H9 (cell line): Measurements from ENCODE around the gene CCDC51. TPM values are rescaled to one million over a fixed set of nuclear protein-coding genes. Genes with fewer than 3 reads are reported as not detected.
A peak's percentile ranks its signal among the peaks of the same experiment; 100 is the strongest.

ENCODE experiments used
- DNase-seq: peaks from one replicate; pipeline ENCODE4 v3.0.0-alpha.2; 2017
- H2AFZ ChIP-seq: one replicate; pipeline ENCODE4 v1.6.1; 2013; ENCODE audit warnings: mild to moderate bottlenecking, low read length, control low read depth, moderate library complexity
- H2AK5ac ChIP-seq: 2 replicates; pipeline ENCODE4 v1.6.1; 2013; ENCODE audit warnings: low read length, control low read depth, mixed read lengths; ENCODE audit not compliant: insufficient read length
- H2BK120ac ChIP-seq: one replicate; pipeline ENCODE4 v1.6.1; 2013; ENCODE audit warnings: low read depth, mild to moderate bottlenecking, low read length, control low read depth, inconsistent platforms; ENCODE audit not compliant: poor library complexity, severe bottlenecking
- H2BK12ac ChIP-seq: 2 replicates; pipeline ENCODE4 v1.6.1; 2013; ENCODE audit warnings: low read length, control low read depth, mixed read lengths, low read depth; ENCODE audit not compliant: insufficient read length
- H2BK15ac ChIP-seq: 2 replicates; pipeline ENCODE4 v1.6.1; 2013; ENCODE audit warnings: low read depth, low read length, control low read depth
- H2BK20ac ChIP-seq: one replicate; pipeline ENCODE4 v1.6.1; 2013; ENCODE audit warnings: low read depth, mild to moderate bottlenecking, low read length, control low read depth, inconsistent platforms; ENCODE audit not compliant: poor library complexity, severe bottlenecking
- H2BK5ac ChIP-seq: 2 replicates; pipeline ENCODE4 v1.6.1; 2013; ENCODE audit warnings: low read length, control low read depth, mixed read lengths; ENCODE audit not compliant: insufficient read length
- H3K14ac ChIP-seq: 2 replicates; pipeline ENCODE4 v1.6.1; 2013; ENCODE audit warnings: low read length, control low read depth; ENCODE audit not compliant: insufficient read depth
- H3K18ac ChIP-seq: 2 replicates; pipeline ENCODE4 v1.6.1; 2013; ENCODE audit warnings: low read depth, mild to moderate bottlenecking, mixed read lengths, low read length, control low read depth; ENCODE audit not compliant: insufficient read length
- H3K23ac ChIP-seq: 2 replicates; pipeline ENCODE4 v1.6.1; 2013; ENCODE audit warnings: low read length, control low read depth, mixed read lengths, low read depth; ENCODE audit not compliant: insufficient read length
- H3K23me2 ChIP-seq: 2 replicates; pipeline ENCODE4 v1.6.1; 2013; ENCODE audit warnings: low read depth, mild to moderate bottlenecking, mixed read lengths, low read length, control low read depth; ENCODE audit not compliant: insufficient read length, poor library complexity, severe bottlenecking
- H3K27ac ChIP-seq: 2 replicates; pipeline ENCODE4 v1.5.1; 2013; ENCODE audit warnings: low read length, control low read depth, mixed read lengths, low read depth; ENCODE audit not compliant: insufficient read length
- H3K27me3 ChIP-seq: 2 replicates; pipeline ENCODE4 v1.6.1; 2013; ENCODE audit warnings: low read length, control low read depth, inconsistent platforms; ENCODE audit not compliant: insufficient read depth
- H3K4ac ChIP-seq: 2 replicates; pipeline ENCODE4 v1.6.1; 2013; ENCODE audit warnings: low read depth, mild to moderate bottlenecking, control low read depth, inconsistent platforms, low read length, moderate library complexity
- H3K4me1 ChIP-seq: 2 replicates; pipeline ENCODE4 v1.6.1; 2013; ENCODE audit warnings: low read length, control low read depth, inconsistent platforms; ENCODE audit not compliant: insufficient read depth
- H3K4me2 ChIP-seq: 2 replicates; pipeline ENCODE4 v1.6.1; 2013; ENCODE audit warnings: low read length, control low read depth, mixed read lengths; ENCODE audit not compliant: insufficient read length, insufficient read depth
- H3K56ac ChIP-seq: 2 replicates; pipeline ENCODE4 v1.6.1; 2013; ENCODE audit warnings: low read depth, mild to moderate bottlenecking, mixed read lengths, low read length, control low read depth; ENCODE audit not compliant: insufficient read length
- H3K79me1 ChIP-seq: 2 replicates; pipeline ENCODE4 v1.6.1; 2013; ENCODE audit warnings: low read depth, mild to moderate bottlenecking, moderate library complexity, low read length, control low read depth, inconsistent platforms; ENCODE audit not compliant: insufficient read depth, poor library complexity, severe bottlenecking
- H3K79me2 ChIP-seq: 2 replicates; pipeline ENCODE4 v1.6.1; 2013; ENCODE audit warnings: low read length, control low read depth, inconsistent platforms; ENCODE audit not compliant: insufficient read depth
- H3K9ac ChIP-seq: 2 replicates; pipeline ENCODE4 v1.6.1; 2013; ENCODE audit warnings: low read length, control low read depth, mixed read lengths; ENCODE audit not compliant: insufficient read length; ENCODE audit errors: extremely low read depth
- H3K9me3 ChIP-seq: one replicate; pipeline ENCODE4 v1.6.1; 2013; ENCODE audit warnings: low read depth, low read length, inconsistent platforms; ENCODE audit not compliant: control insufficient read depth
- H3T11ph ChIP-seq: one replicate; pipeline ENCODE4 v1.6.1; 2013; ENCODE audit warnings: mild to moderate bottlenecking, low read length, control low read depth, inconsistent platforms
- H4K20me1 ChIP-seq: one replicate; pipeline ENCODE4 v1.6.1; 2013; ENCODE audit not compliant: control insufficient read depth, insufficient read length, insufficient read depth
- H4K5ac ChIP-seq: 2 replicates; pipeline ENCODE4 v1.6.1; 2013; ENCODE audit warnings: low read depth, mild to moderate bottlenecking, mixed read lengths, low read length, control low read depth; ENCODE audit not compliant: insufficient read length
- H4K8ac ChIP-seq: replicated peaks from 2 replicates; pipeline ENCODE4 v1.6.1; 2013; ENCODE audit warnings: low read length, control low read depth, mixed read lengths, low read depth; ENCODE audit not compliant: insufficient read length
- H4K91ac ChIP-seq: 2 replicates; pipeline ENCODE4 v1.6.1; 2013; ENCODE audit warnings: low read depth, mild to moderate bottlenecking, moderate library complexity, mixed read lengths, low read length, control low read depth; ENCODE audit not compliant: insufficient read length
- H3K27ac Mint-ChIP-seq, 3 experiments: 2 replicates in 2 of 3; 3 replicates in 1 of 3; pipeline ENCODE4 v1.8.0; 2020 to 2021; ENCODE audit warnings: mixed read lengths in 3 of 3, mild to moderate bottlenecking in 1 of 3, moderate library complexity in 1 of 3
- H3K27me3 Mint-ChIP-seq: 2 replicates; pipeline ENCODE4 v1.8.0; 2021; ENCODE audit warnings: low read depth, mild to moderate bottlenecking, moderate library complexity, mixed read lengths
- H3K36me3 Mint-ChIP-seq, 3 experiments: 2 replicates in 2 of 3; 3 replicates in 1 of 3; pipeline ENCODE4 v1.8.0; 2020 to 2021; ENCODE audit warnings: low read depth in 3 of 3, mixed read lengths in 3 of 3; ENCODE audit not compliant: insufficient read depth in 1 of 3
- H3K4me1 Mint-ChIP-seq, 2 experiments: 2 replicates each; pipeline ENCODE4 v1.8.0; 2020; ENCODE audit warnings: mixed read lengths in 2 of 2
- H3K4me3 Mint-ChIP-seq, 2 experiments: 2 replicates in 1 of 2; 3 replicates in 1 of 2; pipeline ENCODE4 v1.8.0; 2020 to 2021; ENCODE audit warnings: mild to moderate bottlenecking in 2 of 2, mixed read lengths in 2 of 2, moderate library complexity in 1 of 2
- H3K9me3 Mint-ChIP-seq, 2 experiments: 2 replicates in 1 of 2; 3 replicates in 1 of 2; pipeline ENCODE4 v1.8.0; 2020; ENCODE audit warnings: mild to moderate bottlenecking in 2 of 2, mixed read lengths in 2 of 2, moderate library complexity in 1 of 2
- CTCF ChIP-seq: fragments of 200-600 bp; sonication (generic); conservative IDR thresholded peaks from 3 replicates; pipeline ENCODE4 v1.8.0; 2021; ENCODE audit warnings: antibody characterized with exemption, mild to moderate bottlenecking
- WGBS: extraction: QIAGEN DNeasy Blood & Tissue Kit; methylation state at CpG from one replicate; pipeline ENCODE4 v1.1.7; 2013; ENCODE audit warnings: missing lambda C conversion rate, low lambda C conversion rate, mixed read lengths; ENCODE audit not compliant: insufficient read length; ENCODE audit errors: extremely low coverage; 5-methylcytosine and 5-hydroxymethylcytosine counted together
- total RNA-seq: library from RNA; stranded (reverse); gene quantifications from 2 replicates; pipeline ENCODE4 v1.2.1, GENCODE V29; 2021

Gene CCDC51
- total RNA-seq, 1 experiment from 2014 or later = 20.0 TPM

- no peak overlapping the region for H3K9ac ChIP-seq
- H3K27ac ChIP-seq = no peak overlapping the region
- H3K36me3 Mint-ChIP-seq = peaks cover 3 to 22% (median 8%) of the 10 kb centered on the region in 3 experiments; a peak in 6 of 7 replicates
- H4K8ac ChIP-seq = no peak overlapping the region
- peaks cover 10% of the 10 kb centered on the region in 2 experiments for H3K4me1 Mint-ChIP-seq
- H2BK15ac ChIP-seq = no peak overlapping the region
- no peak overlapping the region for H2AK5ac ChIP-seq
- no peaks in the 10 kb centered on the region for H3K23me2 ChIP-seq
- no peak overlapping the region for H2AFZ ChIP-seq
- TF ChIP-seq CTCF = no peak
- no peak overlapping the region for H2BK12ac ChIP-seq
- WGBS = no CpG with 5 or more reads among the region's 9 CpGs
- no peaks in the 10 kb centered on the region for H3K9me3 ChIP-seq
- no peak overlapping the region for H3K18ac ChIP-seq
- peak; percentile 22 for DNase-seq
- peaks cover 10% of the 10 kb centered on the region for H3K27me3 Mint-ChIP-seq
- H3K9me3 Mint-ChIP-seq = no peaks in the 10 kb centered on the region
- H3K79me2 ChIP-seq = no peaks in the 10 kb centered on the region
- peak overlapping the region in 1 of 3 experiments; percentile 35; a peak in 1 of 7 replicates for H3K27ac Mint-ChIP-seq
- no peaks in the 10 kb centered on the region for H4K20me1 ChIP-seq
- no peak overlapping the region for H3K23ac ChIP-seq
- no peaks in the 10 kb centered on the region for H3K27me3 ChIP-seq
- H3K14ac ChIP-seq = no peak overlapping the region
- H3K4ac ChIP-seq = no peak overlapping the region
- no peaks in the 10 kb centered on the region for H3K79me1 ChIP-seq
- no peak overlapping the region for H2BK20ac ChIP-seq
- H3K4me3 Mint-ChIP-seq = no peak overlapping the region
- H3K56ac ChIP-seq = no peak overlapping the region
- no peak overlapping the region for H4K91ac ChIP-seq
- H3K4me1 ChIP-seq = 0 out of 2 replicates have a peak, but pooled peaks cover 2% of the 10 kb centered on the region
- no peak overlapping the region for H2BK5ac ChIP-seq
- H4K5ac ChIP-seq = no peak overlapping the region
- no peak overlapping the region for H3K4me2 ChIP-seq
- no peak overlapping the region for H3T11ph ChIP-seq
- no peak overlapping the region for H2BK120ac ChIP-seq
These were observed 41.9 kb downstream of the CCDC51 start for GRCh38 chr3:48397767-48398681.
